Measurements from ENCODE around the gene ZNF487.

Gene ZNF487

DNA sequence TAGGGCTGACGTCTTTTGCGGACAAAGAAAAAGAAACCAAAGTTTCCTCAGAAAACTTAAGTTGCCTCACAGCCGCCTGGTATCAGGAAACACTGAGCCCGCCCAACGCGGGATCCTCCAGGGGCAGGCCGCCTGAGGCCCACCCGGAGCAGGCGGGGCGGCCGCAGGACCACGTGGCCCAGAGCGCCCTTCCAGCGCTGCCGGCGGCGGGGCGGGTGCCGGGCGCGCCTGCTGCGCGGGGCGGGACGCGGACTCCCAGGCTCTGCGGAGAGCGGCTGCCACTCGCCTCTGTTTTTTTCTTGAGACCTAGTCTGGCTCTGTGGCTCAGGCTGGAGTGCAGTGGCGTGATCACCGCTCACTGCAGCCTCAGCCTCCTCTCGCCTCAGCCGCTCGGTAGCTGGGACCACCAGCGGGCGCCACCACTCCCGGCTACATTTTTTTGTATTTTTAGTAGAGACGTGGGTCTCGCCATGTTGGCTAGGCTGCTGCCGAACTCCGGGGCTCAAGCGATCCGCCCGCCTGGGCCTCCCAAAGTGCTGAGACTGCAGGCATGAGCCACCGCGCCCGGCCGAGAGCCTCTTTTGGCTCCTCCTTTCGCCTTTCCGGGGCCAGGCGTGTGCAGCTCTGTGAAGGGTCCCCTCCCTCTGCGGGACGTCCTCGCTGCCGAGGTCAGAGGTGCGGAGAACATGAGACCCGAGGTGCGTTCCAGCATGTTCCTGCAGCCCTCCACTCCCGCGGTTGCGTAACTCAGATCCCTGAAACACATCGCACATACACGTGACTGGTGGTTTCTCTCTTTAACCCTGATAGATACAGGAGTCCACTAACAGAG lies 16.3 kb upstream of the ZNF487 start:
- H3K4me1 ChIP-seq (ENCODE audit: control insufficient read depth, insufficient read depth, low read length), result no peaks in the 10 kb centered on the region
- TF ChIP-seq, protein P1, sequence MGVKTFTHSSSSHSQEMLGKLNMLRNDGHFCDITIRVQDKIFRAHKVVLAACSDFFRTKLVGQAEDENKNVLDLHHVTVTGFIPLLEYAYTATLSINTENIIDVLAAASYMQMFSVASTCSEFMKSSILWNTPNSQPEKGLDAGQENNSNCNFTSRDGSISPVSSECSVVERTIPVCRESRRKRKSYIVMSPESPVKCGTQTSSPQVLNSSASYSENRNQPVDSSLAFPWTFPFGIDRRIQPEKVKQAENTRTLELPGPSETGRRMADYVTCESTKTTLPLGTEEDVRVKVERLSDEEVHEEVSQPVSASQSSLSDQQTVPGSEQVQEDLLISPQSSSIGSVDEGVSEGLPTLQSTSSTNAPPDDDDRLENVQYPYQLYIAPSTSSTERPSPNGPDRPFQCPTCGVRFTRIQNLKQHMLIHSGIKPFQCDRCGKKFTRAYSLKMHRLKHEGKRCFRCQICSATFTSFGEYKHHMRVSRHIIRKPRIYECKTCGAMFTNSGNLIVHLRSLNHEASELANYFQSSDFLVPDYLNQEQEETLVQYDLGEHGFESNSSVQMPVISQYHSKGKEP (tag by site-specific recombination; IDR thresholded peaks at IDR 0.05), result peak; percentile 49
- TF ChIP-seq ZNF670 (tag by site-specific recombination; IDR thresholded peaks at IDR 0.05; ENCODE audit: low read depth), result no peak
- no peak for TF ChIP-seq ZNF473 (tag by site-specific recombination; IDR thresholded peaks at IDR 0.05)
- TF ChIP-seq, protein P2, sequence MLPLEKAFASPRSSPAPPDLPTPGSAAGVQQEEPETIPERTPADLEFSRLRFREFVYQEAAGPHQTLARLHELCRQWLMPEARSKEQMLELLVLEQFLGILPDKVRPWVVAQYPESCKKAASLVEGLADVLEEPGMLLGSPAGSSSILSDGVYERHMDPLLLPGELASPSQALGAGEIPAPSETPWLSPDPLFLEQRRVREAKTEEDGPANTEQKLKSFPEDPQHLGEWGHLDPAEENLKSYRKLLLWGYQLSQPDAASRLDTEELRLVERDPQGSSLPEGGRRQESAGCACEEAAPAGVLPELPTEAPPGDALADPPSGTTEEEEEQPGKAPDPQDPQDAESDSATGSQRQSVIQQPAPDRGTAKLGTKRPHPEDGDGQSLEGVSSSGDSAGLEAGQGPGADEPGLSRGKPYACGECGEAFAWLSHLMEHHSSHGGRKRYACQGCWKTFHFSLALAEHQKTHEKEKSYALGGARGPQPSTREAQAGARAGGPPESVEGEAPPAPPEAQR (tag by site-specific recombination; IDR thresholded peaks at IDR 0.05), result no peak
- TF ChIP-seq, protein P3, sequence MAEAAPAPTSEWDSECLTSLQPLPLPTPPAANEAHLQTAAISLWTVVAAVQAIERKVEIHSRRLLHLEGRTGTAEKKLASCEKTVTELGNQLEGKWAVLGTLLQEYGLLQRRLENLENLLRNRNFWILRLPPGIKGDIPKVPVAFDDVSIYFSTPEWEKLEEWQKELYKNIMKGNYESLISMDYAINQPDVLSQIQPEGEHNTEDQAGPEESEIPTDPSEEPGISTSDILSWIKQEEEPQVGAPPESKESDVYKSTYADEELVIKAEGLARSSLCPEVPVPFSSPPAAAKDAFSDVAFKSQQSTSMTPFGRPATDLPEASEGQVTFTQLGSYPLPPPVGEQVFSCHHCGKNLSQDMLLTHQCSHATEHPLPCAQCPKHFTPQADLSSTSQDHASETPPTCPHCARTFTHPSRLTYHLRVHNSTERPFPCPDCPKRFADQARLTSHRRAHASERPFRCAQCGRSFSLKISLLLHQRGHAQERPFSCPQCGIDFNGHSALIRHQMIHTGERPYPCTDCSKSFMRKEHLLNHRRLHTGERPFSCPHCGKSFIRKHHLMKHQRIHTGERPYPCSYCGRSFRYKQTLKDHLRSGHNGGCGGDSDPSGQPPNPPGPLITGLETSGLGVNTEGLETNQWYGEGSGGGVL (tag by site-specific recombination; IDR thresholded peaks at IDR 0.05), result 0 out of 2 replicates have a peak, but pooled peaks have one; percentile 16
- no peak for TF ChIP-seq ZNF354C (tag by site-specific recombination; IDR thresholded peaks at IDR 0.05; ENCODE audit: borderline replicate concordance, low read depth)
- TF ChIP-seq ZNF16 (tag by site-specific recombination; IDR thresholded peaks at IDR 0.05; ENCODE audit: low read depth), result no peak
- peak; percentile 88 for TF ChIP-seq ZFP37 (tag by site-specific recombination; IDR thresholded peaks at IDR 0.05)
- TF ChIP-seq, protein P4, sequence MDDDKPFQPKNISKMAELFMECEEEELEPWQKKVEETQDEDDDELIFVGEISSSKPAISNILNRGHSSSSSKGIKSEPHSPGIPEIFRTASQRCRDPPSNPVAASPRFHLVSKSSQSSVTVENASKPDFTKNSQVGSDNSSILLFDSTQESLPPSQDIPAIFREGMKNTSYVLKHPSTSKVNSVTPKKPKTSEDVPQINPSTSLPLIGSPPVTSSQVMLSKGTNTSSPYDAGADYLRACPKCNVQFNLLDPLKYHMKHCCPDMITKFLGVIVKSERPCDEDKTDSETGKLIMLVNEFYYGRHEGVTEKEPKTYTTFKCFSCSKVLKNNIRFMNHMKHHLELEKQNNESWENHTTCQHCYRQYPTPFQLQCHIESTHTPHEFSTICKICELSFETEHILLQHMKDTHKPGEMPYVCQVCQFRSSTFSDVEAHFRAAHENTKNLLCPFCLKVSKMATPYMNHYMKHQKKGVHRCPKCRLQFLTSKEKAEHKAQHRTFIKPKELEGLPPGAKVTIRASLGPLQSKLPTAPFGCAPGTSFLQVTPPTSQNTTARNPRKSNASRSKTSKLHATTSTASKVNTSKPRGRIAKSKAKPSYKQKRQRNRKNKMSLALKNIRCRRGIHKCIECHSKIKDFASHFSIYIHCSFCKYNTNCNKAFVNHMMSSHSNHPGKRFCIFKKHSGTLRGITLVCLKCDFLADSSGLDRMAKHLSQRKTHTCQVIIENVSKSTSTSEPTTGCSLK (tag by site-specific recombination; IDR thresholded peaks at IDR 0.05), result no peak
- TF ChIP-seq ZNF2 (tag by site-specific recombination; IDR thresholded peaks at IDR 0.05), result peak; percentile 96
- no peak for TF ChIP-seq ZNF175 (tag by site-specific recombination; IDR thresholded peaks at IDR 0.05)
- peak; percentile 62; the same call in 1 of the 2 replicates for TF ChIP-seq ZNF366 (tag by site-specific recombination; conservative IDR thresholded peaks at IDR 0.05)
- TF ChIP-seq ZNF23 (tag by site-specific recombination; IDR thresholded peaks at IDR 0.05; ENCODE audit: borderline replicate concordance), result no peak
- TF ChIP-seq, protein P5, sequence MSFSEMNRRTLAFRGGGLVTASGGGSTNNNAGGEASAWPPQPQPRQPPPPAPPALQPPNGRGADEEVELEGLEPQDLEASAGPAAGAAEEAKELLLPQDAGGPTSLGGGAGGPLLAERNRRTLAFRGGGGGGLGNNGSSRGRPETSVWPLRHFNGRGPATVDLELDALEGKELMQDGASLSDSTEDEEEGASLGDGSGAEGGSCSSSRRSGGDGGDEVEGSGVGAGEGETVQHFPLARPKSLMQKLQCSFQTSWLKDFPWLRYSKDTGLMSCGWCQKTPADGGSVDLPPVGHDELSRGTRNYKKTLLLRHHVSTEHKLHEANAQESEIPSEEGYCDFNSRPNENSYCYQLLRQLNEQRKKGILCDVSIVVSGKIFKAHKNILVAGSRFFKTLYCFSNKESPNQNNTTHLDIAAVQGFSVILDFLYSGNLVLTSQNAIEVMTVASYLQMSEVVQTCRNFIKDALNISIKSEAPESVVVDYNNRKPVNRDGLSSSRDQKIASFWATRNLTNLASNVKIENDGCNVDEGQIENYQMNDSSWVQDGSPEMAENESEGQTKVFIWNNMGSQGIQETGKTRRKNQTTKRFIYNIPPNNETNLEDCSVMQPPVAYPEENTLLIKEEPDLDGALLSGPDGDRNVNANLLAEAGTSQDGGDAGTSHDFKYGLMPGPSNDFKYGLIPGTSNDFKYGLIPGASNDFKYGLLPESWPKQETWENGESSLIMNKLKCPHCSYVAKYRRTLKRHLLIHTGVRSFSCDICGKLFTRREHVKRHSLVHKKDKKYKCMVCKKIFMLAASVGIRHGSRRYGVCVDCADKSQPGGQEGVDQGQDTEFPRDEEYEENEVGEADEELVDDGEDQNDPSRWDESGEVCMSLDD (tag by site-specific recombination; IDR thresholded peaks at IDR 0.05), result peak; percentile 75
- TF ChIP-seq ZNF184 (tag by site-specific recombination; IDR thresholded peaks at IDR 0.05), result peak; percentile 77
- no peak for TF ChIP-seq ZNF571 (tag by site-specific recombination; IDR thresholded peaks at IDR 0.05)
- TF ChIP-seq ZNF621 (tag by site-specific recombination; IDR thresholded peaks at IDR 0.05), result no peak
- TF ChIP-seq, protein P6, sequence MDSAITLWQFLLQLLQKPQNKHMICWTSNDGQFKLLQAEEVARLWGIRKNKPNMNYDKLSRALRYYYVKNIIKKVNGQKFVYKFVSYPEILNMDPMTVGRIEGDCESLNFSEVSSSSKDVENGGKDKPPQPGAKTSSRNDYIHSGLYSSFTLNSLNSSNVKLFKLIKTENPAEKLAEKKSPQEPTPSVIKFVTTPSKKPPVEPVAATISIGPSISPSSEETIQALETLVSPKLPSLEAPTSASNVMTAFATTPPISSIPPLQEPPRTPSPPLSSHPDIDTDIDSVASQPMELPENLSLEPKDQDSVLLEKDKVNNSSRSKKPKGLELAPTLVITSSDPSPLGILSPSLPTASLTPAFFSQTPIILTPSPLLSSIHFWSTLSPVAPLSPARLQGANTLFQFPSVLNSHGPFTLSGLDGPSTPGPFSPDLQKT (IDR thresholded peaks at IDR 0.05; ENCODE audit: borderline replicate concordance, low read depth, low read length), result no peak
- no peak for TF ChIP-seq ZNF530 (tag by site-specific recombination; IDR thresholded peaks at IDR 0.05; ENCODE audit: low read depth)
- peak; percentile 59 for TF ChIP-seq WT1 (tag by site-specific recombination; IDR thresholded peaks at IDR 0.05)
- TF ChIP-seq ZXDB (tag by site-specific recombination; IDR thresholded peaks at IDR 0.05), result peak; percentile 64
- peak; percentile 24; the same call in 1 of the 2 replicates for TF ChIP-seq YY2 (tag by site-specific recombination; IDR thresholded peaks at IDR 0.05)
- peak; percentile 50; the same call in 1 of the 2 replicates for TF ChIP-seq ZSCAN30 (tag by site-specific recombination; IDR thresholded peaks at IDR 0.05)
- TF ChIP-seq, protein P7, sequence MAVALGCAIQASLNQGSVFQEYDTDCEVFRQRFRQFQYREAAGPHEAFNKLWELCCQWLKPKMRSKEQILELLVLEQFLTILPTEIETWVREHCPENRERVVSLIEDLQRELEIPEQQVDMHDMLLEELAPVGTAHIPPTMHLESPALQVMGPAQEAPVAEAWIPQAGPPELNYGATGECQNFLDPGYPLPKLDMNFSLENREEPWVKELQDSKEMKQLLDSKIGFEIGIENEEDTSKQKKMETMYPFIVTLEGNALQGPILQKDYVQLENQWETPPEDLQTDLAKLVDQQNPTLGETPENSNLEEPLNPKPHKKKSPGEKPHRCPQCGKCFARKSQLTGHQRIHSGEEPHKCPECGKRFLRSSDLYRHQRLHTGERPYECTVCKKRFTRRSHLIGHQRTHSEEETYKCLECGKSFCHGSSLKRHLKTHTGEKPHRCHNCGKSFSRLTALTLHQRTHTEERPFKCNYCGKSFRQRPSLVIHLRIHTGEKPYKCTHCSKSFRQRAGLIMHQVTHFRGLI (tag by site-specific recombination; IDR thresholded peaks at IDR 0.05), result peak; percentile 51; the same call in 1 of the 2 replicates

More for the DNA sequence above, 16.3 kb upstream of the ZNF487 start:
- H3K9me3 ChIP-seq (ENCODE audit: control insufficient read depth, insufficient read depth, low read depth, low read length), result no peaks in the 10 kb centered on the region
- no peaks in the 10 kb centered on the region for H3K36me3 ChIP-seq (ENCODE audit: control insufficient read depth in 2 of 2, insufficient read depth in 1 of 2, low read length in 2 of 2)
- CTCF ChIA-PET, result interaction anchor here (1.0 kb wide), 1 partner anchor 9 kb away, joined by 5 read pairs; no protein-coding TSS in a partner anchor
- POLR2A ChIA-PET, result interaction anchor here (0.6 to 2.4 kb wide), 6 partner anchors 11 to 22 kb away, joined by 3 to 11 read pairs (median 4); partner anchors contain the start of genes HNRNPF and ZNF487
- H3K4me3 ChIP-seq (ENCODE audit: low read depth, low read length), result peak overlapping the region; percentile 49
- H3K27ac ChIP-seq (ENCODE audit: extremely low read depth, low read depth, low read length), result peak overlapping the region; percentile 90

Data from HEK293 (cell line).